Activated CD8-positive, alpha-beta T cell treated with anti-CD3 and anti-CD28 coated beads for 36 hours (primary cell): Measurements from ENCODE around the gene NLGN3. TPM values are rescaled to one million over a fixed set of nuclear protein-coding genes. Genes with fewer than 3 reads are reported as not detected.

Experiments
- ATAC-seq: fragments of 200-7000 bp; cut with Tn5 transposase; one replicate; pipeline ENCODE4 v1.10.0; 2021; ENCODE audit warnings: mild to moderate bottlenecking, moderate library complexity
- CTCF ChIA-PET: fragments of 350-600 bp; sonication (Branson Sonifier 250); formaldehyde crosslinking; loops from one replicate; lab custom pipeline; 2021; ENCODE audit warnings: antibody characterized with exemption; lab: Charles Lee
- POLR2A ChIA-PET: fragments of 350-600 bp; sonication (Branson Sonifier 250); formaldehyde crosslinking; loops from one replicate; lab custom pipeline; 2021; ENCODE audit warnings: antibody characterized with exemption; lab: Charles Lee
- DNase-seq: peaks from one replicate; pipeline ENCODE4 v3.0.0-alpha.2; 2020
- H3K27ac Mint-ChIP-seq: one replicate; pipeline ENCODE4 v1.8.0; 2021; ENCODE audit warnings: mild to moderate bottlenecking, mixed read lengths
- H3K27me3 Mint-ChIP-seq: one replicate; pipeline ENCODE4 v1.8.0; 2021; ENCODE audit warnings: mixed read lengths
- H3K36me3 Mint-ChIP-seq: one replicate; pipeline ENCODE4 v1.8.0; 2021; ENCODE audit warnings: low read depth, mixed read lengths
- H3K4me1 Mint-ChIP-seq: one replicate; pipeline ENCODE4 v1.8.0; 2021; ENCODE audit warnings: low read depth, mixed read lengths
- H3K4me3 Mint-ChIP-seq: one replicate; pipeline ENCODE4 v1.8.0; 2021; ENCODE audit warnings: mild to moderate bottlenecking, moderate library complexity, mixed read lengths
- H3K9me3 Mint-ChIP-seq: one replicate; pipeline ENCODE4 v1.8.0; 2021; ENCODE audit warnings: mixed read lengths
- intact Hi-C: fragments of 100-400 bp; cut with micrococcal nuclease; formaldehyde crosslinking; loops from one replicate; pipeline ENCODE4 v1.10.0; 2022
- total RNA-seq, 2 experiments: library from RNA; stranded (reverse); gene quantifications; one replicate each; pipeline ENCODE4 v1.2.3, GENCODE V29; 2021
- TF ChIP-seq, protein P1 (sequence below): fragments of 200-600 bp; IDR thresholded peaks from one replicate; pipeline ENCODE4 v1.8.0; 2022; ENCODE audit warnings: antibody characterized with exemption, mild to moderate bottlenecking

The NLGN3 gene
- total RNA-seq, 2 experiments from 2014 or later = 0.54 to 0.63 TPM

DNA sequence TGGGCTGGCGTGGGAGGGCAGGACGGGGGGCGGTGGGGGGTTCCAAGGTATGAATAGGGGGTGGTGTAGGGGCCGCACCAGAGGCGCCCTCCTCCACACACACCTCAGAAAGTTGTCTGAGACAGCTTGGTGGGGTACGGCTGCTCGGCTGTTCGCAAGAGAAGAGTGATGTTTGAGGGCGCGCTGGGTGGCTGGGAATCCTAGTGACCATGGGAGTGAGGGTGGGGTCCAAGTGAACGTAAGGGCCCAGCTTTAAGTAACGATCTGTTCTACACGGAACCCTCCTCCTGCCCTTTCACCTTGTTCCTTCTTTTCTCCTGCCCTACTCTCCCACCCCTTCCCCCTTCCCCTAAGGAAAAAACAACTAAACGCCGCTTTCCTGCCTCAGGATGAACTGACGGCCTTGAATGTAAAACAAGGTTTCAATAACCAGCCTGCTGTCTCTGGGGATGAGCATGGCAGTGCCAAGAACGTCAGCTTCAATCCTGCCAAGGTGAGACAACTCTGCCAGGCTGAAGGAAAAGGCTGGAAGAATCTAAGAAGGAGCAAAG is 25.6 kb upstream of the NLGN3 start:
- no peaks in the 10 kb centered on the region for H3K27me3 Mint-ChIP-seq
- intact Hi-C loops = no loop called here
- ChIA-PET POLR2A (interaction anchor here (1.1 to 2.1 kb wide), 7 partner anchors 11 to 20 kb away, joined by 3 to 9 read pairs (median 4); partner anchors contain the start of gene CXorf65), CTCF (interaction anchor here (1.4 to 3.3 kb wide), 5 partner anchors 10 to 63 kb away, joined by 3 to 19 read pairs (median 5); no protein-coding TSS in a partner anchor)
- H3K27ac Mint-ChIP-seq = peak overlapping the region; percentile 85
- DNase-seq = no peak
- TF ChIP-seq, protein P1, sequence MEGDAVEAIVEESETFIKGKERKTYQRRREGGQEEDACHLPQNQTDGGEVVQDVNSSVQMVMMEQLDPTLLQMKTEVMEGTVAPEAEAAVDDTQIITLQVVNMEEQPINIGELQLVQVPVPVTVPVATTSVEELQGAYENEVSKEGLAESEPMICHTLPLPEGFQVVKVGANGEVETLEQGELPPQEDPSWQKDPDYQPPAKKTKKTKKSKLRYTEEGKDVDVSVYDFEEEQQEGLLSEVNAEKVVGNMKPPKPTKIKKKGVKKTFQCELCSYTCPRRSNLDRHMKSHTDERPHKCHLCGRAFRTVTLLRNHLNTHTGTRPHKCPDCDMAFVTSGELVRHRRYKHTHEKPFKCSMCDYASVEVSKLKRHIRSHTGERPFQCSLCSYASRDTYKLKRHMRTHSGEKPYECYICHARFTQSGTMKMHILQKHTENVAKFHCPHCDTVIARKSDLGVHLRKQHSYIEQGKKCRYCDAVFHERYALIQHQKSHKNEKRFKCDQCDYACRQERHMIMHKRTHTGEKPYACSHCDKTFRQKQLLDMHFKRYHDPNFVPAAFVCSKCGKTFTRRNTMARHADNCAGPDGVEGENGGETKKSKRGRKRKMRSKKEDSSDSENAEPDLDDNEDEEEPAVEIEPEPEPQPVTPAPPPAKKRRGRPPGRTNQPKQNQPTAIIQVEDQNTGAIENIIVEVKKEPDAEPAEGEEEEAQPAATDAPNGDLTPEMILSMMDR = no peak
- peaks cover 15% of the 10 kb centered on the region for H3K36me3 Mint-ChIP-seq
- H3K9me3 Mint-ChIP-seq = no peaks in the 10 kb centered on the region
- H3K4me3 Mint-ChIP-seq = peak overlapping the region; percentile 79
- H3K4me1 Mint-ChIP-seq = peaks cover 24% of the 10 kb centered on the region
- ATAC-seq = no peak

- H3K4me3 Mint-ChIP-seq = no peak overlapping the region
- intact Hi-C loops = no loop called here
- peak overlapping the region; percentile 75 for H3K27ac Mint-ChIP-seq
- no peaks in the 10 kb centered on the region for H3K27me3 Mint-ChIP-seq
- POLR2A ChIA-PET = interaction anchor here (1.8 kb wide), 1 partner anchor 20 kb away, joined by 4 read pairs; no protein-coding TSS in a partner anchor
- CTCF ChIA-PET = interaction anchor here (0.7 to 3.7 kb wide), 17 partner anchors 9 to 158 kb away, joined by 3 to 62 read pairs (median 3); partner anchors contain the start of gene MED12
- H3K36me3 Mint-ChIP-seq = peaks cover 42% of the 10 kb centered on the region
- H3K4me1 Mint-ChIP-seq = peaks cover 21% of the 10 kb centered on the region
- DNase-seq (no peak), ATAC-seq (no peak)
- H3K9me3 Mint-ChIP-seq = no peaks in the 10 kb centered on the region
- TF ChIP-seq, protein P1 = no peak
Measured at GRCh38 chrX:71128166-71128833, 16.3 kb upstream of the NLGN3 start.

DNA sequence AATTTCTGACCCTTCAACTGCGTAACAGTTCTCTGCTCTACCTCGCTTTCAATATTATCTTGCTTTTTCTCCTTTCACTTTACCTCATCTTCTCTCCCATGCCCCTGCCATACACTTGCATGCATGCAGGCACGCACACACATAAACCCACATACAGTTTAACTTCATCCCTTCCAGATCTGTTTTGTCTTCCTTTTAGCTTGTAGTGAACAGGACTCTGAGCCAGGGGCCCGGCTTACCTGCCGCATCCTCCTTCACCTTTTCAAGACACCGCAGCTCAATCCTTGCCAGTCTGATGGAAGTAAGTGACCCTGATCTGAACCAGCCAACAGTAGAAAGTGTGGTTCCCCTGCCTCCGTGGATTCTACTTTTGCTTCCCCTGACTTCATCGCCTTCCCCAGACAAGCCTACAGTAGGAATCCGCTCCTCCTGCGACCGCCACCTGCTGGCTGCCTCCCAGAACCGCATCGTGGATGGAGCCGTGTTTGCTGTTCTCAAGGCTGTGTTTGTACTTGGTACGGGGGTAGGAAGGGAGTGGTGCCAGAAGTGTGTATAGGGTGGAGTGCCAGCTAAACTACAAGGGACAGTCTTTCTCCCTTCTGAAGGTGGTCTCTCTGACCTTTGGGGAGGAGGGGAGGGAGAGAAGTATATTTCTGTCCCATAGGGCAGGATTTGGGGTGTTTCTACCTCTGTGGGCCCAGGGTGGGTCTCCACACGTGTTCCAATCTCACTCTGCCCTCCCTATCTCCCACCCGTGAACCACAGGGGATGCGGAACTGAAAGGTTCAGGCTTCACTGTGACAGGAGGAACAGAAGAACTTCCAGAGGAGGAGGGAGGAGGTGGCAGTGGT is 15.5 kb upstream of the NLGN3 start:
- Mint-ChIP-seq H3K9me3 (no peaks in the 10 kb centered on the region), H3K36me3 (peaks cover 39% of the 10 kb centered on the region)
- CTCF ChIA-PET = interaction anchor here (0.7 to 3.7 kb wide), 16 partner anchors 8 to 159 kb away, joined by 3 to 62 read pairs (median 3); partner anchors contain the start of gene MED12

GRCh38 chrX:71131510-71131909 is 13.1 kb upstream of the NLGN3 start:
- TF ChIP-seq, protein P1 = no peak
- Mint-ChIP-seq H3K9me3 (no peaks in the 10 kb centered on the region), H3K27ac (no peak overlapping the region)

More for the DNA sequence above, 15.5 kb upstream of the NLGN3 start:
- no peaks in the 10 kb centered on the region for H3K27me3 Mint-ChIP-seq
- peak overlapping the region; percentile 75 for H3K27ac Mint-ChIP-seq
- DNase-seq (peak; percentile 77), ATAC-seq (peak; percentile 93)
- POLR2A ChIA-PET = interaction anchor here (0.6 to 1.8 kb wide), 6 partner anchors 8 to 35 kb away, joined by 3 to 4 read pairs (median 3); partner anchors contain the start of gene FOXO4
- intact Hi-C loops = no loop called here
- H3K4me3 Mint-ChIP-seq = peak overlapping the region; percentile 63
- TF ChIP-seq, protein P1 = peak; percentile 68
- peaks cover 21% of the 10 kb centered on the region for H3K4me1 Mint-ChIP-seq

More at GRCh38 chrX:71131510-71131909, 13.1 kb upstream of the NLGN3 start:
- POLR2A ChIA-PET = interaction anchor here (0.7 kb wide), 1 partner anchor 20 kb away, joined by 3 read pairs; the partner anchor contains the start of gene IL2RG
- H3K36me3 Mint-ChIP-seq = peaks cover 37% of the 10 kb centered on the region
- DNase-seq (no peak), ATAC-seq (no peak)
- CTCF ChIA-PET = interaction anchor here (1.4 to 3.7 kb wide), 3 partner anchors 30 to 37 kb away, joined by 3 to 62 read pairs (median 5); no protein-coding TSS in a partner anchor
- no peaks in the 10 kb centered on the region for H3K27me3 Mint-ChIP-seq
- intact Hi-C loops = no loop called here
- H3K4me3 Mint-ChIP-seq = no peak overlapping the region
- peaks cover 22% of the 10 kb centered on the region for H3K4me1 Mint-ChIP-seq
